A549 treated with GW870086 at 1 μM for 4 hours (cell line): ENCODE results near the gene VASN. TPM values are rescaled to one million over a fixed set of nuclear protein-coding genes. Genes with fewer than 3 reads are reported as not detected.

Source experiments
- total RNA-seq: library from RNA; stranded (reverse); fragments of 200-300 nt; extraction: Qiagen RNA extraction; gene quantifications from 5 replicates; pipeline ENCODE4 v1.2.3, GENCODE V29; 2022; ENCODE audit warnings: low read depth

VASN gene
- total RNA-seq = 6.0 to 6.8 TPM (median 6.3 TPM) in 5 replicates

GRCh38 chr16:4371357-4372000 lies at the start of gene VASN:
Gene VASN, plus strand, starts transcription at chr16:4371848. Its CDS starts 9,030 bp downstream, at chr16:4380878.

GRCh38 chr16:4350787-4351659 lies 20.6 kb upstream of the VASN start, which contains the start of gene PAM16:
Gene PAM16, minus strand, starts transcription at chr16:4351321. Its CDS starts 87 bp downstream, at chr16:4351234.

DNA sequence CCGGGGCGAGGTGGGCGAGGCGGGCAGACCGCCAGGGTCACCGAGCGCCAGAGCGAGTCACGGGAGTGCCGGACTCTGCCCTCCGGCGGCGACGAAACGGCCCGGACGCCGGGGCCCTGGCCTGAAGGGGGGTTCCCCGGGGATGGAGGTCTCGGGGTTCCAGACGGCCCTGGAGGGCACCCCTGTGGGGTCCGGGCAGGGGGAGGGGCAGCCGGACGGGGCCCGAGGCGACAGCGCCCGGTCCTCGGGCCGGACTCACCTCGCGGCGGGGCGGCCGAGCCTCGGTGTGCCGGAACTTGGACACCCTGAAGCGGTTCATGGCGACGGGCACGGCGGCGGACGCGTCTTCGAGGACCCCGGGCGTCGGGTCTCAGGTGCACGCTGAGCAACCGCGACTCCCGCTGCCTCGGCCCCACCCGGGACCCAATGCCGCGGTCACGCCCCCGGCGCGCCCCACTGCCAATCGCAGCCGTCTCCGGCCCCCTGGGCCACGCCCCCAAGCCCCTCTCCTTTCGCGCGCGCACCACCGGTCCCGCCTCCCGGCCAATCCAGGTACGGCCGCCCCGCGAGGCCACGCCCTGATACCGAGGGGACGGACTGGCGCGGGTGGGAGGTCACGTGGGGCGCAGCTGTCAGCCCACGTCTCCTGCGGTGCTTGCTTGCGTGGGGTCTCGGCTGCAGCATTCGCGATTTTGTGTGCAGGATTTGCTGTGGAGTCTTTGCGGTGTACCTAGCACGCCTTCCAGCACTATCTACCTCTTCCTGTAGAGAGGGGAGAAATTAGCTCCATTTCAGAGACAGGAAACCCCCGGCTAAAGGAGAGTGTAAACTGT lies 44.8 kb downstream of the VASN start, which contains the start of gene CORO7:
CORO7 (minus strand) TSS at position 397 of the 833 bp plus-strand sequence; CDS start at position 319, 78 bp downstream.

DNA sequence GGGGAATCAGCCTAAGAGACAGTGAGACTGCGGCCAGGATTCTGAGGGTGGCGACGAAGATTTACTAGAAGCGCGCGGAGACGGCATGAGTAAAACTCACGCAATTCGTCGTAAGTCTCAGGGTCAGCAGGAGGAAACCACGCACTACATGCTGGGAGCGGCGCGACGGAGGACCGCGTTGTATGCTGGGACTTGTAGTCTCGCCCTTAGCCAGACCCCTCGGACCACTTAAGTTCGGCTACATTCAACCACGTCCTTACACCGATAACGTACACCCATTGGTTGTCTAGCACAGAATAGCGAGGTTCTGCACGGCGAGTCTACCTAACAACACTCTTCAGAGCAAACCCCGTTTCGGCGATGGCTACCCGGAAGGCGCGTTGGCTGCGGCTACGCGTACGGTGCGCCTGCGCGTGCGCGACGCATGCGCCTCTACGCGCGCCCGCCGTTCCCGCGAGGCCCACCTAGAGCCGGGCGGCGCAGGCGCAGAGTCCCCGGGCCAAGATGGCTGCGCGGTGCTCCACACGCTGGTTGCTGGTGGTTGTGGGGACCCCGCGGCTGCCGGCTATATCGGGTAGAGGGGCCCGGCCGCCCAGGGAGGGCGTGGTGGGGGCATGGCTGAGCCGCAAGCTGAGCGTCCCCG lies 53.9 kb downstream of the VASN start, which contains the start of gene DNAJA3:
DNAJA3 (plus strand) TSS at position 491 of the 643 bp plus-strand sequence; CDS start at position 505, 14 bp downstream.

Other genes starting within 250 kb of the VASN start
- gene SRL, start 129.8 kb upstream of the VASN start, total RNA-seq = 0.07 TPM in 2 of 5 replicates, not detected in the others
- gene TFAP4, start 98.8 kb upstream of the VASN start, total RNA-seq = 12.0 to 18.2 TPM (median 16.0 TPM) in 5 replicates
- 19.7 to 28.0 TPM (median 26.5 TPM) in 5 replicates for gene GLIS2, start 55.8 kb upstream of the VASN start, total RNA-seq
- 65.2 to 86.3 TPM (median 75.2 TPM) in 5 replicates for gene PAM16, start 20.5 kb upstream of the VASN start, total RNA-seq
- 10.9 to 19.8 TPM (median 15.9 TPM) in 5 replicates for gene CORO7, start 44.7 kb downstream of the VASN start, total RNA-seq
- gene DNAJA3, start 54.0 kb downstream of the VASN start, total RNA-seq = 59.8 to 71.8 TPM (median 69.6 TPM) in 5 replicates
- gene NMRAL1, start 102.8 kb downstream of the VASN start, total RNA-seq = 41.8 to 45.9 TPM (median 44.1 TPM) in 5 replicates
- 50.9 to 64.8 TPM (median 59.2 TPM) in 5 replicates for gene HMOX2, start 104.5 kb downstream of the VASN start, total RNA-seq
- 11.8 to 15.2 TPM (median 13.0 TPM) in 5 replicates for gene CDIP1, start 166.9 kb downstream of the VASN start, total RNA-seq
- 0.03 TPM in 3 of 5 replicates, not detected in the others for gene C16orf96, start 184.5 kb downstream of the VASN start, total RNA-seq
- 36.8 to 53.9 TPM (median 52.1 TPM) in 5 replicates for gene UBALD1, start 243.0 kb downstream of the VASN start, total RNA-seq